H9 (cell line): Measurements from ENCODE around the gene ZNHIT6. TPM values are rescaled to one million over a fixed set of nuclear protein-coding genes. Genes with fewer than 3 reads are reported as not detected.

Experiments used
- DNase-seq: peaks from one replicate; pipeline ENCODE4 v3.0.0-alpha.2; 2017
- H2AFZ ChIP-seq: one replicate; pipeline ENCODE4 v1.6.1; 2013; ENCODE audit warnings: mild to moderate bottlenecking, low read length, control low read depth, moderate library complexity
- H2AK5ac ChIP-seq: 2 replicates; pipeline ENCODE4 v1.6.1; 2013; ENCODE audit warnings: low read length, control low read depth, mixed read lengths; ENCODE audit not compliant: insufficient read length
- H2BK120ac ChIP-seq: one replicate; pipeline ENCODE4 v1.6.1; 2013; ENCODE audit warnings: low read depth, mild to moderate bottlenecking, low read length, control low read depth, inconsistent platforms; ENCODE audit not compliant: poor library complexity, severe bottlenecking
- H2BK12ac ChIP-seq: 2 replicates; pipeline ENCODE4 v1.6.1; 2013; ENCODE audit warnings: low read length, control low read depth, mixed read lengths, low read depth; ENCODE audit not compliant: insufficient read length
- H2BK15ac ChIP-seq: 2 replicates; pipeline ENCODE4 v1.6.1; 2013; ENCODE audit warnings: low read depth, low read length, control low read depth
- H2BK20ac ChIP-seq: one replicate; pipeline ENCODE4 v1.6.1; 2013; ENCODE audit warnings: low read depth, mild to moderate bottlenecking, low read length, control low read depth, inconsistent platforms; ENCODE audit not compliant: poor library complexity, severe bottlenecking
- H2BK5ac ChIP-seq: 2 replicates; pipeline ENCODE4 v1.6.1; 2013; ENCODE audit warnings: low read length, control low read depth, mixed read lengths; ENCODE audit not compliant: insufficient read length
- H3K14ac ChIP-seq: 2 replicates; pipeline ENCODE4 v1.6.1; 2013; ENCODE audit warnings: low read length, control low read depth; ENCODE audit not compliant: insufficient read depth
- H3K18ac ChIP-seq: 2 replicates; pipeline ENCODE4 v1.6.1; 2013; ENCODE audit warnings: low read depth, mild to moderate bottlenecking, mixed read lengths, low read length, control low read depth; ENCODE audit not compliant: insufficient read length
- H3K23ac ChIP-seq: 2 replicates; pipeline ENCODE4 v1.6.1; 2013; ENCODE audit warnings: low read length, control low read depth, mixed read lengths, low read depth; ENCODE audit not compliant: insufficient read length
- H3K23me2 ChIP-seq: 2 replicates; pipeline ENCODE4 v1.6.1; 2013; ENCODE audit warnings: low read depth, mild to moderate bottlenecking, mixed read lengths, low read length, control low read depth; ENCODE audit not compliant: insufficient read length, poor library complexity, severe bottlenecking
- H3K27ac ChIP-seq: 2 replicates; pipeline ENCODE4 v1.5.1; 2013; ENCODE audit warnings: low read length, control low read depth, mixed read lengths, low read depth; ENCODE audit not compliant: insufficient read length
- H3K27me3 ChIP-seq: 2 replicates; pipeline ENCODE4 v1.6.1; 2013; ENCODE audit warnings: low read length, control low read depth, inconsistent platforms; ENCODE audit not compliant: insufficient read depth
- H3K4ac ChIP-seq: 2 replicates; pipeline ENCODE4 v1.6.1; 2013; ENCODE audit warnings: low read depth, mild to moderate bottlenecking, control low read depth, inconsistent platforms, low read length, moderate library complexity
- H3K4me1 ChIP-seq: 2 replicates; pipeline ENCODE4 v1.6.1; 2013; ENCODE audit warnings: low read length, control low read depth, inconsistent platforms; ENCODE audit not compliant: insufficient read depth
- H3K4me2 ChIP-seq: 2 replicates; pipeline ENCODE4 v1.6.1; 2013; ENCODE audit warnings: low read length, control low read depth, mixed read lengths; ENCODE audit not compliant: insufficient read length, insufficient read depth
- H3K56ac ChIP-seq: 2 replicates; pipeline ENCODE4 v1.6.1; 2013; ENCODE audit warnings: low read depth, mild to moderate bottlenecking, mixed read lengths, low read length, control low read depth; ENCODE audit not compliant: insufficient read length
- H3K79me1 ChIP-seq: 2 replicates; pipeline ENCODE4 v1.6.1; 2013; ENCODE audit warnings: low read depth, mild to moderate bottlenecking, moderate library complexity, low read length, control low read depth, inconsistent platforms; ENCODE audit not compliant: insufficient read depth, poor library complexity, severe bottlenecking
- H3K79me2 ChIP-seq: 2 replicates; pipeline ENCODE4 v1.6.1; 2013; ENCODE audit warnings: low read length, control low read depth, inconsistent platforms; ENCODE audit not compliant: insufficient read depth
- H3K9ac ChIP-seq: 2 replicates; pipeline ENCODE4 v1.6.1; 2013; ENCODE audit warnings: low read length, control low read depth, mixed read lengths; ENCODE audit not compliant: insufficient read length; ENCODE audit errors: extremely low read depth
- H3K9me3 ChIP-seq: one replicate; pipeline ENCODE4 v1.6.1; 2013; ENCODE audit warnings: low read depth, low read length, inconsistent platforms; ENCODE audit not compliant: control insufficient read depth
- H3T11ph ChIP-seq: one replicate; pipeline ENCODE4 v1.6.1; 2013; ENCODE audit warnings: mild to moderate bottlenecking, low read length, control low read depth, inconsistent platforms
- H4K20me1 ChIP-seq: one replicate; pipeline ENCODE4 v1.6.1; 2013; ENCODE audit not compliant: control insufficient read depth, insufficient read length, insufficient read depth
- H4K5ac ChIP-seq: 2 replicates; pipeline ENCODE4 v1.6.1; 2013; ENCODE audit warnings: low read depth, mild to moderate bottlenecking, mixed read lengths, low read length, control low read depth; ENCODE audit not compliant: insufficient read length
- H4K8ac ChIP-seq: replicated peaks from 2 replicates; pipeline ENCODE4 v1.6.1; 2013; ENCODE audit warnings: low read length, control low read depth, mixed read lengths, low read depth; ENCODE audit not compliant: insufficient read length
- H4K91ac ChIP-seq: 2 replicates; pipeline ENCODE4 v1.6.1; 2013; ENCODE audit warnings: low read depth, mild to moderate bottlenecking, moderate library complexity, mixed read lengths, low read length, control low read depth; ENCODE audit not compliant: insufficient read length
- H3K27ac Mint-ChIP-seq, 3 experiments: 2 replicates in 2 of 3; 3 replicates in 1 of 3; pipeline ENCODE4 v1.8.0; 2020 to 2021; ENCODE audit warnings: mixed read lengths in 3 of 3, mild to moderate bottlenecking in 1 of 3, moderate library complexity in 1 of 3
- H3K27me3 Mint-ChIP-seq: 2 replicates; pipeline ENCODE4 v1.8.0; 2021; ENCODE audit warnings: low read depth, mild to moderate bottlenecking, moderate library complexity, mixed read lengths
- H3K36me3 Mint-ChIP-seq, 3 experiments: 2 replicates in 2 of 3; 3 replicates in 1 of 3; pipeline ENCODE4 v1.8.0; 2020 to 2021; ENCODE audit warnings: low read depth in 3 of 3, mixed read lengths in 3 of 3; ENCODE audit not compliant: insufficient read depth in 1 of 3
- H3K4me1 Mint-ChIP-seq, 2 experiments: 2 replicates each; pipeline ENCODE4 v1.8.0; 2020; ENCODE audit warnings: mixed read lengths in 2 of 2
- H3K4me3 Mint-ChIP-seq, 2 experiments: 2 replicates in 1 of 2; 3 replicates in 1 of 2; pipeline ENCODE4 v1.8.0; 2020 to 2021; ENCODE audit warnings: mild to moderate bottlenecking in 2 of 2, mixed read lengths in 2 of 2, moderate library complexity in 1 of 2
- H3K9me3 Mint-ChIP-seq, 2 experiments: 2 replicates in 1 of 2; 3 replicates in 1 of 2; pipeline ENCODE4 v1.8.0; 2020; ENCODE audit warnings: mild to moderate bottlenecking in 2 of 2, mixed read lengths in 2 of 2, moderate library complexity in 1 of 2
- WGBS: extraction: QIAGEN DNeasy Blood & Tissue Kit; methylation state at CpG from one replicate; pipeline ENCODE4 v1.1.7; 2013; ENCODE audit warnings: missing lambda C conversion rate, low lambda C conversion rate, mixed read lengths; ENCODE audit not compliant: insufficient read length; ENCODE audit errors: extremely low coverage; 5-methylcytosine and 5-hydroxymethylcytosine counted together
- total RNA-seq: library from RNA; stranded (reverse); gene quantifications from 2 replicates; pipeline ENCODE4 v1.2.1, GENCODE V29; 2021
- TF ChIP-seq, protein P1 (sequence below): fragments of 200-600 bp; sonication (generic); conservative IDR thresholded peaks from 3 replicates; pipeline ENCODE4 v1.8.0; 2021; ENCODE audit warnings: antibody characterized with exemption, mild to moderate bottlenecking

The ZNHIT6 gene
- total RNA-seq, 1 experiment from 2014 or later: 21.5 TPM

GRCh38 chr1:85608851-85609250 is 99.4 kb downstream of the ZNHIT6 start:
- H3K4me1 Mint-ChIP-seq: peaks cover 36 to 57% of the 10 kb centered on the region in 2 experiments
- H2BK120ac ChIP-seq: no peak overlapping the region
- H3K27me3 ChIP-seq: no peaks in the 10 kb centered on the region
- no peak overlapping the region for H2BK12ac ChIP-seq
- no peak overlapping the region for H4K8ac ChIP-seq
- H3K27me3 Mint-ChIP-seq: no peaks in the 10 kb centered on the region
- H2AK5ac ChIP-seq: no peak overlapping the region
- peaks cover 14% of the 10 kb centered on the region for H3K4me1 ChIP-seq
- H3K4me2 ChIP-seq: no peak overlapping the region
- H3K9me3 Mint-ChIP-seq: no peaks in the 10 kb centered on the region
- no peak overlapping the region for H3K4me3 Mint-ChIP-seq
- no CpG with 5 or more reads among the region's 1 CpG for WGBS
- no peak overlapping the region for H2BK15ac ChIP-seq
- no peaks in the 10 kb centered on the region for H3K9me3 ChIP-seq
- no peaks in the 10 kb centered on the region for H4K20me1 ChIP-seq
- no peak overlapping the region for H3K23ac ChIP-seq
- no peak overlapping the region for H3K56ac ChIP-seq
- H2BK5ac ChIP-seq: no peak overlapping the region
- H3T11ph ChIP-seq: no peak overlapping the region
- no peaks in the 10 kb centered on the region for H3K79me1 ChIP-seq
- H3K23me2 ChIP-seq: no peaks in the 10 kb centered on the region
- peaks cover 0 to 3% (median 0%) of the 10 kb centered on the region in 3 experiments; a peak in 1 of 7 replicates for H3K36me3 Mint-ChIP-seq
- no peak overlapping the region for H3K27ac ChIP-seq
- H4K5ac ChIP-seq: no peak overlapping the region
- no peak overlapping the region for H3K14ac ChIP-seq
- H3K18ac ChIP-seq: no peak overlapping the region
- no peak overlapping the region for H4K91ac ChIP-seq
- H2BK20ac ChIP-seq: no peak overlapping the region
- TF ChIP-seq, protein P1, sequence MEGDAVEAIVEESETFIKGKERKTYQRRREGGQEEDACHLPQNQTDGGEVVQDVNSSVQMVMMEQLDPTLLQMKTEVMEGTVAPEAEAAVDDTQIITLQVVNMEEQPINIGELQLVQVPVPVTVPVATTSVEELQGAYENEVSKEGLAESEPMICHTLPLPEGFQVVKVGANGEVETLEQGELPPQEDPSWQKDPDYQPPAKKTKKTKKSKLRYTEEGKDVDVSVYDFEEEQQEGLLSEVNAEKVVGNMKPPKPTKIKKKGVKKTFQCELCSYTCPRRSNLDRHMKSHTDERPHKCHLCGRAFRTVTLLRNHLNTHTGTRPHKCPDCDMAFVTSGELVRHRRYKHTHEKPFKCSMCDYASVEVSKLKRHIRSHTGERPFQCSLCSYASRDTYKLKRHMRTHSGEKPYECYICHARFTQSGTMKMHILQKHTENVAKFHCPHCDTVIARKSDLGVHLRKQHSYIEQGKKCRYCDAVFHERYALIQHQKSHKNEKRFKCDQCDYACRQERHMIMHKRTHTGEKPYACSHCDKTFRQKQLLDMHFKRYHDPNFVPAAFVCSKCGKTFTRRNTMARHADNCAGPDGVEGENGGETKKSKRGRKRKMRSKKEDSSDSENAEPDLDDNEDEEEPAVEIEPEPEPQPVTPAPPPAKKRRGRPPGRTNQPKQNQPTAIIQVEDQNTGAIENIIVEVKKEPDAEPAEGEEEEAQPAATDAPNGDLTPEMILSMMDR: no peak
- no peak overlapping the region for H2AFZ ChIP-seq
- H3K4ac ChIP-seq: no peak overlapping the region
- DNase-seq: no peak
- H3K9ac ChIP-seq: no peak overlapping the region
- H3K79me2 ChIP-seq: no peaks in the 10 kb centered on the region
- H3K27ac Mint-ChIP-seq: no peak overlapping the region; a peak in 1 of 7 replicates
